KMS-11 (cell line): ENCODE measurements around the gene MYO18A.

Experiments
- H2AFZ ChIP-seq: fragments of 200-600 bp; sonication (generic); 2 replicates; pipeline ENCODE4 v1.6.1; 2016; ENCODE audit warnings: antibody characterized with exemption, mixed run types, low read depth
- H3K27ac ChIP-seq: fragments of 200-600 bp; sonication (generic); 2 replicates; pipeline ENCODE4 v1.6.1; 2016; ENCODE audit warnings: mild to moderate bottlenecking, mixed run types
- H3K27me3 ChIP-seq: fragments of 200-600 bp; sonication (generic); 2 replicates; pipeline ENCODE4 v1.6.1; 2017; ENCODE audit warnings: mild to moderate bottlenecking, low read depth, mixed run types, moderate library complexity; ENCODE audit not compliant: insufficient read depth
- H3K36me3 ChIP-seq: fragments of 200-600 bp; sonication (generic); 2 replicates; pipeline ENCODE4 v1.6.1; 2017; ENCODE audit warnings: mild to moderate bottlenecking, mixed run types; ENCODE audit not compliant: insufficient read depth
- H3K4me1 ChIP-seq: fragments of 200-600 bp; sonication (generic); 2 replicates; pipeline ENCODE4 v1.6.1; 2016; ENCODE audit warnings: mild to moderate bottlenecking, low read depth, mixed run types; ENCODE audit not compliant: poor library complexity, severe bottlenecking
- H3K4me2 ChIP-seq: fragments of 200-600 bp; sonication (generic); 2 replicates; pipeline ENCODE4 v1.7.0; 2016; ENCODE audit warnings: mild to moderate bottlenecking, mixed run types
- H3K4me3 ChIP-seq: fragments of 200-600 bp; sonication (generic); IDR thresholded peaks from 2 replicates; pipeline ENCODE4 v1.6.1; 2017; ENCODE audit warnings: low read depth, low read length, mixed read lengths; ENCODE audit not compliant: insufficient read depth
- H3K79me2 ChIP-seq: fragments of 200-600 bp; sonication (generic); 2 replicates; pipeline ENCODE4 v1.6.1; 2016; ENCODE audit warnings: low read depth, mixed run types; ENCODE audit not compliant: insufficient read depth
- H3K9ac ChIP-seq: fragments of 200-600 bp; sonication (generic); 2 replicates; pipeline ENCODE4 v1.6.1; 2016; ENCODE audit warnings: mild to moderate bottlenecking, mixed run types
- H4K20me1 ChIP-seq: fragments of 200-600 bp; sonication (generic); 2 replicates; pipeline ENCODE4 v1.6.1; 2016; ENCODE audit warnings: mild to moderate bottlenecking, mixed run types; ENCODE audit not compliant: insufficient read depth
- CTCF ChIP-seq: fragments of 200-600 bp; sonication (generic); conservative IDR thresholded peaks from 2 replicates; pipeline ENCODE4 v1.6.1; 2017; ENCODE audit warnings: low read depth, mild to moderate bottlenecking, antibody characterized with exemption, low read length, moderate library complexity, mixed read lengths

The MYO18A gene

DNA sequence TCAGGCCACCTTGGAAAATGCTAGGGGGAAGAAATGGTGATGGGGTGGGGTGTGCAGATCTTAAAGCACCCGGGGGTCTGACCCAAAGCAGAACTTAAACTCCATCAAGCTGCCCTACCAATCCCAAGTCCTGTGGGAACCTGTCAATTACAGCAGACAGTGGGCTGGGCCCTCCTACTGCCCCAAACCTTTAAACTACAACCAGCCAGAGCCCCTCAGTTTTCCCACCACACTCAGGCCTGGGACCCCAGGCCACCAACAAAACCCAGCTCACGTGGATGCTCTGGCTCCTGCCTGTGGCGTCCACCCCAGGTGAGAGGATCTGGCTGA lies 2.7 kb downstream of the MYO18A start:
- Histone ChIP-seq H4K20me1 (no peaks in the 10 kb centered on the region), H3K4me2 (no peak overlapping the region; the same call in 1 of the 2 replicates), H3K4me3 (no peak overlapping the region), H3K27me3 (0 out of 2 replicates have a peak, but pooled peaks cover 3% of the 10 kb centered on the region), H3K36me3 (no peaks in the 10 kb centered on the region), H3K9ac (no peak overlapping the region), H3K27ac (no peak overlapping the region), H2AFZ (no peak overlapping the region), H3K79me2 (no peaks in the 10 kb centered on the region), H3K4me1 (peaks cover 18% of the 10 kb centered on the region)
- no peak for TF ChIP-seq CTCF

GRCh38 chr17:29176558-29177351 lies 3.4 kb downstream of the MYO18A start:
- H3K4me2 ChIP-seq, result peak overlapping the region; percentile 86
- no peak overlapping the region for H3K4me3 ChIP-seq
- H3K79me2 ChIP-seq, result no peaks in the 10 kb centered on the region
- no peak for TF ChIP-seq CTCF
- no peak overlapping the region; the same call in 1 of the 2 replicates for H3K27ac ChIP-seq
- 0 out of 2 replicates have a peak, but pooled peaks cover 3% of the 10 kb centered on the region for H3K27me3 ChIP-seq
- H3K4me1 ChIP-seq, result peaks cover 18% of the 10 kb centered on the region
- H3K9ac ChIP-seq, result peak overlapping the region; percentile 55; the same call in 1 of the 2 replicates
- no peaks in the 10 kb centered on the region for H4K20me1 ChIP-seq
- no peaks in the 10 kb centered on the region for H3K36me3 ChIP-seq
- peak overlapping the region; percentile 70 for H2AFZ ChIP-seq

- Histone ChIP-seq H4K20me1 (no peaks in the 10 kb centered on the region), H3K4me2 (no peak overlapping the region), H2AFZ (no peak overlapping the region), H3K27ac (no peak overlapping the region), H3K4me3 (no peak overlapping the region), H3K9ac (no peak overlapping the region), H3K4me1 (peaks cover 12% of the 10 kb centered on the region), H3K36me3 (no peaks in the 10 kb centered on the region), H3K27me3 (no peaks in the 10 kb centered on the region), H3K79me2 (no peaks in the 10 kb centered on the region)
- TF ChIP-seq CTCF, result no peak
These were observed 4.8 kb downstream of the MYO18A start for GRCh38 chr17:29175349-29175748.

DNA sequence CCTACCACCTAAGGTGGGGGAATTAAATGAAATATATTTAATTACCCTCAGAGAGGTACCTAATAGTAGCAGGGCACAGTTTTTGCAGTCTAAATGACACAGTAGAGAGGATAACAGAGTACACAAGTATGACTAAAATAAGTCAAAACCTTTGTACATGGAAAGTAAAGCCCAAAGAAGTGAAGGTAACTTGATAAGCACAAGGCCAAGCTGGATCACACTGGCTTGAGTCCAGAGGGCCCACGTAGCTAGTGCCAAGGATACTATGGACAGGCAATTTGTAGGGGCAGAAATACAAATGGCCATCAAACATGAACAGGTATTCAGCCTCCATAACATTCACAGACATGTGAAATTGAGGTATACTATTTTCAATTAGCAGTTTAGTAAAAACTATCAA lies 7.6 kb downstream of the MYO18A start:
- no peaks in the 10 kb centered on the region for H3K79me2 ChIP-seq
- no peak for TF ChIP-seq CTCF
- H3K4me3 ChIP-seq, result no peak overlapping the region

More for the DNA sequence above, 7.6 kb downstream of the MYO18A start:
- no peak overlapping the region for H3K27ac ChIP-seq
- H2AFZ ChIP-seq, result no peak overlapping the region
- no peak overlapping the region for H3K9ac ChIP-seq
- no peak overlapping the region for H3K4me2 ChIP-seq
- no peaks in the 10 kb centered on the region for H3K36me3 ChIP-seq
- H3K4me1 ChIP-seq, result peaks cover 12% of the 10 kb centered on the region
- H4K20me1 ChIP-seq, result no peaks in the 10 kb centered on the region
- no peaks in the 10 kb centered on the region for H3K27me3 ChIP-seq
